Measurements from ENCODE around the gene HERC2. TPM values are rescaled to one million over a fixed set of nuclear protein-coding genes. Genes with fewer than 3 reads are reported as not detected.
"Not testable (repeated sequence)": the region's sequence is repeated elsewhere in the genome, so short reads cannot be mapped to it uniquely, and the experiment has no call there.

The HERC2 gene, protein sequence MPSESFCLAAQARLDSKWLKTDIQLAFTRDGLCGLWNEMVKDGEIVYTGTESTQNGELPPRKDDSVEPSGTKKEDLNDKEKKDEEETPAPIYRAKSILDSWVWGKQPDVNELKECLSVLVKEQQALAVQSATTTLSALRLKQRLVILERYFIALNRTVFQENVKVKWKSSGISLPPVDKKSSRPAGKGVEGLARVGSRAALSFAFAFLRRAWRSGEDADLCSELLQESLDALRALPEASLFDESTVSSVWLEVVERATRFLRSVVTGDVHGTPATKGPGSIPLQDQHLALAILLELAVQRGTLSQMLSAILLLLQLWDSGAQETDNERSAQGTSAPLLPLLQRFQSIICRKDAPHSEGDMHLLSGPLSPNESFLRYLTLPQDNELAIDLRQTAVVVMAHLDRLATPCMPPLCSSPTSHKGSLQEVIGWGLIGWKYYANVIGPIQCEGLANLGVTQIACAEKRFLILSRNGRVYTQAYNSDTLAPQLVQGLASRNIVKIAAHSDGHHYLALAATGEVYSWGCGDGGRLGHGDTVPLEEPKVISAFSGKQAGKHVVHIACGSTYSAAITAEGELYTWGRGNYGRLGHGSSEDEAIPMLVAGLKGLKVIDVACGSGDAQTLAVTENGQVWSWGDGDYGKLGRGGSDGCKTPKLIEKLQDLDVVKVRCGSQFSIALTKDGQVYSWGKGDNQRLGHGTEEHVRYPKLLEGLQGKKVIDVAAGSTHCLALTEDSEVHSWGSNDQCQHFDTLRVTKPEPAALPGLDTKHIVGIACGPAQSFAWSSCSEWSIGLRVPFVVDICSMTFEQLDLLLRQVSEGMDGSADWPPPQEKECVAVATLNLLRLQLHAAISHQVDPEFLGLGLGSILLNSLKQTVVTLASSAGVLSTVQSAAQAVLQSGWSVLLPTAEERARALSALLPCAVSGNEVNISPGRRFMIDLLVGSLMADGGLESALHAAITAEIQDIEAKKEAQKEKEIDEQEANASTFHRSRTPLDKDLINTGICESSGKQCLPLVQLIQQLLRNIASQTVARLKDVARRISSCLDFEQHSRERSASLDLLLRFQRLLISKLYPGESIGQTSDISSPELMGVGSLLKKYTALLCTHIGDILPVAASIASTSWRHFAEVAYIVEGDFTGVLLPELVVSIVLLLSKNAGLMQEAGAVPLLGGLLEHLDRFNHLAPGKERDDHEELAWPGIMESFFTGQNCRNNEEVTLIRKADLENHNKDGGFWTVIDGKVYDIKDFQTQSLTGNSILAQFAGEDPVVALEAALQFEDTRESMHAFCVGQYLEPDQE (N-terminal part only)
- 10 to 100 TPM; 42.8 to 77.7 (median 44.4) TPM for total RNA-seq

GRCh38 chr15:28322129-28322588 lies at the start of gene HERC2:
TSS of gene HERC2 (minus strand) at chr15:28322179. CDS start at chr15:28321433, 746 bp downstream.
- not testable (repeated sequence) for ATAC-seq (ENCODE audit: low FRiP score); DNase-seq (ENCODE audit: low spot score)

GRCh38 chr15:28365502-28365901 lies 43.5 kb upstream of the HERC2 start:
- not testable (repeated sequence) for DNase-seq (ENCODE audit: low spot score); ATAC-seq (ENCODE audit: low FRiP score)

DNA sequence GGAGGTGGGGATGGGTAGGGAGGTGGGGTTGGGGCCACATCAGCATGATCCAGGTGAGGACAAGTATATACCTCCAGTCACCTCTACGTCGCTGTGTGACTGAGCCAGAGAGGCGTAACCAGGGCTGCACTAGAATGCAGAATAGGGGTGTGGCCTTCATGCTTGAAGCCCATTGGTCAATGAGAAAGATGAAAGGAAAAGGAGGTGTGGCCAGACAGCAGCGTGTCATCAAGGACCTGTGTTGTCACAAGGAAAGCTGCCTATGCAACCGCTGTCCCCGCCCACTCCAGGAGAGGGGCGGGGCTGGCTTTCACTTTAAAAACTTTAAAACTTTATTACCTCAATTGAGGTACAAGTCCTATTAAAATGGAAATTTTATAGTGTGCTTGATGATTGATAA lies 36.0 kb upstream of the HERC2 start, which contains the start of gene GOLGA6L24:
Gene GOLGA6L24 (minus strand): TSS at position 101 of the 400 bp plus-strand sequence. CDS start 61 bp downstream, at position 40.
- ATAC-seq (ENCODE audit: low FRiP score); DNase-seq (ENCODE audit: low spot score): not testable (repeated sequence)

- ATAC-seq (ENCODE audit: low FRiP score); DNase-seq (ENCODE audit: low spot score): not testable (repeated sequence)
Observed at GRCh38 chr15:28321358-28322078, 461 bp downstream of the HERC2 start.

DNA sequence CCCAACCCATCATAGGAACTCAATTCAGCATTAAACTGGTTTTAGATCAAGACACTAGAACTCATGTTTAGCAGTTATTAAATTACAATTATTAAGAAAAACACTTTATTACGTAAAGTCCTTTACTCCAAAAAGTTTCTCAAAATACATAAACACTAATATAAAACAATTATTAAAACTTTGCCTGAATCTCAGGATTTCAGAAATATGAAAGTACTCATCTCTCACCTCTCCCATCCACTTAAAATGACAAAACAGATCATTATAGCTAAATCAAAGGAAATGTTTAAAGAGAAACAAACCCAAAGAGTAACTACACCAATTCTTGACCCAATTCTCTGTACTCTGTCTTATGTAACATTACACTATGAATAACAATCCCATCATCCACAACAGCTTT lies 2.3 kb downstream of the HERC2 start:
- not testable (repeated sequence) for DNase-seq (ENCODE audit: low spot score); ATAC-seq (ENCODE audit: low FRiP score)

DNA sequence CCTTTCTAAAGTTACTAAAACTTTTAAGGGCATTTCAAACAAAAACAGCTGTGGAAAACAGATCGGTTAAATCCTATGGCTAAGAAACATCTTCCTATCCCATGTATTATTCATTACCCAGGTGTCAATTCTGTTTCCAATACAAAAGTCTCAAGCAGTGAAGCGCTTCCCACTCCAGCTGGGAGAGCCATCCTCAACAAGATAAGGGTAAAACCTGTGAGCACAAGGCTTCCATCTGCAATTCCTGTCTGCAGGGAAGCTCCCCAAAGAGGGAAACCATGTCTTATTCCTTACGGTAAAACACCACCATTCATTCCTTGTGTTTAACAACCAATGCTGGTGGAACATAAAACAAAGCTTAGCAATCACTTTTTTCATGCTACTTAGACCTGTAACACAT lies 3.2 kb downstream of the HERC2 start:
- not testable (repeated sequence) for ATAC-seq (ENCODE audit: low FRiP score); DNase-seq (ENCODE audit: low spot score)

DNA sequence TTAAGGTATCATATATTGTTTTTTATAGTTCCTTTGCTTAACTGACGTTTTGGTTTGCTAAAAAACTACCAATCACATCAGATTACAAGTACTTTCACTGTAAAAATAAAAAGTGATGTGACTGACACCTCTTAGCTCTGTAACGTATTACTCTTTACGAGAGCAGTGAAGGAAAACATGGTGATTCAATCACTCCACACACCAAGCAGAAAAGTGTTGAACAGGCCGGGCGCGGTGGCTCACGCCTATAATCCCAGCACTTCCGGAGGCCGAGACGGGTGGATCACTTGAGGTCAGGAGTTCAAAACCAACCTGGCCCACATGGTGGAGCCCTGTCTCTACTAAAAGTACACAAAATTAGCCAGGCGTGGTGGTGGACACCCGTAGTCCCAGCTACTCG lies 3.9 kb downstream of the HERC2 start:
- not testable (repeated sequence) for ATAC-seq (ENCODE audit: low FRiP score); DNase-seq (ENCODE audit: low spot score)

- not testable (repeated sequence) for DNase-seq (ENCODE audit: low spot score); ATAC-seq (ENCODE audit: low FRiP score)
Observed at GRCh38 chr15:28316958-28317357, 5.0 kb downstream of the HERC2 start.

- not testable (repeated sequence) for ATAC-seq (ENCODE audit: low FRiP score); DNase-seq (ENCODE audit: low spot score)
Observed at GRCh38 chr15:28310454-28310853, 11.5 kb downstream of the HERC2 start.

DNA sequence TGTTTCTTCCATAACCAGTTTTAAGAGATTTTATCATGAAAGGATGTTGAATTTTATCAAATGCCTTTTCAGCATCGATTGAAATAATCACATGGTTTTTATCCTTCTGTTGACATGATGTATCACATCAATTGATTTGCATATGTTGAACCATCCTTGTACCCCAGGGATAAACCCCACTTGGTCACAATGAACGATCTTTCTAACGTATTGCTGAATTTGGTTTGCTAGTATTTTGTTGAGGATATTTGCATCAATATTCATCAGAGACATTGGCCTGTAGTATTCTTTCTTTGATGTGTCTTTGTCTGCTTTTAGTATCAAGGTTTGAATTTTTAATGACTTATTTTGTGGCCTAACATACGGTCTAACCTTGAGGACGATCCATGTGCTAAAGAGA lies 13.3 kb downstream of the HERC2 start:
- DNase-seq (ENCODE audit: low spot score); ATAC-seq (ENCODE audit: low FRiP score): not testable (repeated sequence)

- ATAC-seq (ENCODE audit: low FRiP score); DNase-seq (ENCODE audit: low spot score): not testable (repeated sequence)
Observed at GRCh38 chr15:28305700-28306099, 16.3 kb downstream of the HERC2 start.

DNA sequence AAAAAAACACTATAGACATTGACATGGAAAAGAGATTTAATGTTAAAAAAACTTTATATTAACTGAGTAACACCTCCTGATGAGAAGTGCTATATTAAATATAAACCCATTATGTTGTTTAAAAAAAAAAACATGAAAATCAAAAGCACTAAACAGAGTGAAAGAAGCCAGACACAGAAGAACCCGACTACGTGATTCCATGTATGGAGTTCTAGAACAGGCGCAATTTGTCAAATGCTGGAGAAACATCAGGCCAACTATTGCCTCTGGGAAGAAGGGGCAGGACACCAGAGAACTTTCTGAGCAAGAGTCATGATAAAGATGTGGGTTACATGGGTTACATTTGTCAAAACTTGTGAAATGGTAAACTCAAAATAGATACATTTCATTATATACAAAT lies 24.5 kb downstream of the HERC2 start:
- not testable (repeated sequence) for DNase-seq (ENCODE audit: low spot score); ATAC-seq (ENCODE audit: low FRiP score)

GRCh38 chr15:28296814-28297213 lies 25.2 kb downstream of the HERC2 start:
- ATAC-seq (ENCODE audit: low FRiP score): not testable (repeated sequence)

DNA sequence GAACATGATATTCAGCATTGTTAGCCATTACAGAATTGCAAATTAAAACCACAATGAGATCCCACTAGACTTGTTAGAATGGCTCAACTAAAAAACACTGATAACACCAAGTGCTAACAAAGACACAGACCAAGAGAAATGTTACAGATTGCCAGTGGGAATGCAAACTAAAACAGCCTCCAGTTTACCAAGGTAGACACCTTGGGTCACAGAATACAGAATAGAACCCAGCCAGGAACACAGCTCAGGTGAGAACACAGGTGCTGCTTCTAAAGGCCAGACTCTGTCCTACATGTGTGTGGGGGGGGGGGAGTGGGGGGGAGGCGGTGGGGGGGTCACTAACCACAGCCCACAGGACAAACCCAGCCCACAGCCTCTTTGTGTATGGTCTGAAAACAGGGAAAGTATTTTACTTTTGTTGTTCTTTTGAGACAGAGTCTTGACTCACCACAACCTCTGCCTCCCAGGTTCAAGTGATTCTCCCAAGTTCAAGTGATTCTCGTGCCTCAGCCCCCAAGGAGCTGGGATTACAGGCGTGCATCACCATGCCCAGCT lies 26.9 kb downstream of the HERC2 start:
- not testable (repeated sequence) for ATAC-seq (ENCODE audit: low FRiP score); DNase-seq (ENCODE audit: low spot score)

More at GRCh38 chr15:28296814-28297213, 25.2 kb downstream of the HERC2 start:
- DNase-seq (ENCODE audit: low spot score): not testable (repeated sequence)

GRCh38 chr15:28294560-28294959 lies 27.4 kb downstream of the HERC2 start:
- ATAC-seq (ENCODE audit: low FRiP score); DNase-seq (ENCODE audit: low spot score): not testable (repeated sequence)

Measured in omental fat pad (tissue), 4 donors.